HepG2 (cell line): ENCODE data around the gene VSIR. TPM values are rescaled to one million over a fixed set of nuclear protein-coding genes. Genes with fewer than 3 reads are reported as not detected.

Source experiments
- ATF5 ChIP-seq: sonication (generic); formaldehyde crosslinking; IDR thresholded peaks from 2 replicates; pipeline ENCODE4 v1.4.0; 2020; ENCODE audit warnings: mild to moderate bottlenecking, low read depth, missing genetic modification reagents
- ERF ChIP-seq: IDR thresholded peaks from 2 replicates; pipeline ENCODE4 v1.6.1; 2018; ENCODE audit warnings: missing biosample characterization, missing genetic modification reagents
- FOXP1 ChIP-seq, 2 experiments: fragments of 450-650 bp in 1 of 2; IDR thresholded peaks; 2 replicates each; pipeline ENCODE4 v1.6.1; 2017 to 2018; ENCODE audit warnings: antibody characterized with exemption in 1 of 2
- HOXA7 ChIP-seq: sonication (generic); formaldehyde crosslinking; IDR thresholded peaks from 2 replicates; pipeline ENCODE4 v1.8.1; 2022; ENCODE audit warnings: mild to moderate bottlenecking, missing genetic modification reagents, moderate library complexity
- JUNB ChIP-seq: sonication (generic); formaldehyde crosslinking; IDR thresholded peaks from 2 replicates; pipeline ENCODE4 v1.8.0; 2022; ENCODE audit warnings: missing genetic modification reagents, mild to moderate bottlenecking, borderline replicate concordance
- JUND ChIP-seq: sonication (generic); formaldehyde crosslinking; IDR thresholded peaks from 2 replicates; pipeline ENCODE4 v1.8.0; 2022; ENCODE audit warnings: mild to moderate bottlenecking, missing genetic modification reagents
- MAFG ChIP-seq: sonication (generic); formaldehyde crosslinking; IDR thresholded peaks from 2 replicates; pipeline ENCODE4 v1.5.1; 2020; ENCODE audit warnings: mild to moderate bottlenecking, missing genetic modification reagents
- MIER2 ChIP-seq: IDR thresholded peaks from 2 replicates; pipeline ENCODE4 v1.6.1; 2016; ENCODE audit warnings: missing biosample characterization, missing genetic modification reagents
- MLXIP ChIP-seq: sonication (generic); formaldehyde crosslinking; IDR thresholded peaks from 2 replicates; pipeline ENCODE4 v1.9.0; 2021; ENCODE audit warnings: missing genetic modification reagents, borderline replicate concordance
- NFAT5 ChIP-seq: sonication (generic); formaldehyde crosslinking; IDR thresholded peaks from 2 replicates; pipeline ENCODE4 v1.4.0; 2020; ENCODE audit warnings: missing genetic modification reagents
- PHF21A ChIP-seq: sonication (generic); formaldehyde crosslinking; IDR thresholded peaks from 2 replicates; pipeline ENCODE4 v1.5.0; 2020; ENCODE audit warnings: mild to moderate bottlenecking, missing genetic modification reagents
- POLR2G ChIP-seq: fragments of 200-400 bp; formaldehyde crosslinking; IDR thresholded peaks from 2 replicates; pipeline ENCODE4 v1.6.1; 2018; ENCODE audit warnings: mild to moderate bottlenecking, low read depth, low read length, moderate library complexity
- TRIM24 ChIP-seq: sonication (generic); formaldehyde crosslinking; IDR thresholded peaks from 2 replicates; pipeline ENCODE4 v1.8.0; 2022; ENCODE audit warnings: mild to moderate bottlenecking, missing genetic modification reagents
- ZNF224 ChIP-seq: sonication (generic); formaldehyde crosslinking; IDR thresholded peaks from 2 replicates; pipeline ENCODE4 v1.5.0; 2020; ENCODE audit warnings: mild to moderate bottlenecking, missing genetic modification reagents
- ZNF543 ChIP-seq: sonication (generic); formaldehyde crosslinking; IDR thresholded peaks from 2 replicates; pipeline ENCODE4 v1.4.0; 2020; ENCODE audit warnings: mild to moderate bottlenecking, missing genetic modification reagents
- ZNF652 ChIP-seq: IDR thresholded peaks from 2 replicates; pipeline ENCODE4 v1.6.1; 2016; ENCODE audit warnings: low read depth, borderline replicate concordance
- ZNF724P ChIP-seq: sonication (generic); formaldehyde crosslinking; IDR thresholded peaks from 2 replicates; pipeline ENCODE4 v1.8.0; 2022; ENCODE audit warnings: missing genetic modification reagents, borderline replicate concordance
- polyA plus RNA-seq, 8 experiments: library from polyadenylated mRNA; depleted of rRNA in 3 of 8; stranded (reverse) in 7 of 8; unstranded in 1 of 8; fragments of >200 nt; fragmentation: Illumina TruSeq in 4 of 8; extraction: Trizol in 4 of 8; gene quantifications; 2 replicates each; pipeline versions ENCODE4 v1.2.1 to v1.2.3, GENCODE V29; 2011 to 2016; ENCODE audit warnings: low read depth in 4 of 8, missing spikeins in 1 of 8, mixed read lengths in 1 of 8; ENCODE audit not compliant: insufficient read depth in 1 of 8
- total RNA-seq, 5 experiments: library from RNA; depleted of rRNA; stranded (reverse); fragments of >200 nt; fragmentation: Illumina TruSeq; extraction: Trizol; gene quantifications; 2 replicates each; pipeline ENCODE4 v1.2.3, GENCODE V29; 2016; ENCODE audit warnings: low read depth in 1 of 5
- TF ChIP-seq, protein P1 (sequence below): sonication (generic); formaldehyde crosslinking; IDR thresholded peaks from 2 replicates; pipeline ENCODE4 v1.4.0; 2020; ENCODE audit warnings: missing genetic modification reagents, borderline replicate concordance

VSIR gene
- total and polyA plus RNA-seq, 2 of the 13 experiments (the other 11 are each of a cell fraction or from before 2014, with no cell fraction given) = 0.44 to 3.2 TPM

DNA sequence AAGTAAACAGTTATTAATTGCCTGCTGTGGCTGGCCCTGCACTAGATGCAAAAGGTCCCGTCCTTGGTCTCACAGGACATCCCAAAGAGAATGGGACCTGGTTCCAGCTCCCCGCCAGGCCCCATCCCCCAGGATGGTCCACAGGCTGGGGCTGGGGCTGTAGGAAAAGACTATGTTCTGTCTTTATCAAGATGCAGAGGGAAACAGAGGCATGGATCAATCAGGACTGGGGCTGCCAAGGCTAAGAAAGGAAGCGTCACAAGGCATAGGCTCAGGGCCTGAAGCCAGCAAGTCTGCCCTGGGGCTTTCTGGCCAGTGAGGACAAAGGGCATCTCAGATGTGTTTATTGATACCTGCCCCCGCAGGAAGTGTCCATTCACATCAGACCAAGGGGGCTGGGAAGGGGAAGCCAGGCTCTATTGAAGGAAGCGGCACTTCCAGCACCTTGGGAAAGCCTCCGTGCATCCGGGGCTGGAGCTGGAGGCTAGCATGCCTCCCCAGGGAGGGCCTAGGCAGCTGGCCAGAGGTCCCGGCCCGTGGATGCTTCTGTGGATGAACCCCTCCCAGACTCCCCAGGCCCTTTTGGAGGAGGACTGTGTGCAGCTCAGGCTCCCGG, 5.8 kb downstream of the VSIR start (continued):
- TF ChIP-seq ZNF224 (CRISPR knock-in tag) = 0 out of 2 replicates have a peak, but pooled peaks have one; percentile 6
- TF ChIP-seq ZNF652 (CRISPR knock-in tag) = no peak
- no peak for TF ChIP-seq JUNB (CRISPR knock-in tag)
- no peak for TF ChIP-seq POLR2G
- TF ChIP-seq FOXP1 (IDR thresholded peaks at IDR 0.05) = no peak
- peak; percentile 15; the same call in 1 of the 2 replicates for TF ChIP-seq FOXP1 (CRISPR knock-in tag; IDR thresholded peaks at IDR 0.05)
- TF ChIP-seq TRIM24 (CRISPR knock-in tag) = no peak
- no peak for TF ChIP-seq MLXIP (CRISPR knock-in tag)
- TF ChIP-seq, protein P1, sequence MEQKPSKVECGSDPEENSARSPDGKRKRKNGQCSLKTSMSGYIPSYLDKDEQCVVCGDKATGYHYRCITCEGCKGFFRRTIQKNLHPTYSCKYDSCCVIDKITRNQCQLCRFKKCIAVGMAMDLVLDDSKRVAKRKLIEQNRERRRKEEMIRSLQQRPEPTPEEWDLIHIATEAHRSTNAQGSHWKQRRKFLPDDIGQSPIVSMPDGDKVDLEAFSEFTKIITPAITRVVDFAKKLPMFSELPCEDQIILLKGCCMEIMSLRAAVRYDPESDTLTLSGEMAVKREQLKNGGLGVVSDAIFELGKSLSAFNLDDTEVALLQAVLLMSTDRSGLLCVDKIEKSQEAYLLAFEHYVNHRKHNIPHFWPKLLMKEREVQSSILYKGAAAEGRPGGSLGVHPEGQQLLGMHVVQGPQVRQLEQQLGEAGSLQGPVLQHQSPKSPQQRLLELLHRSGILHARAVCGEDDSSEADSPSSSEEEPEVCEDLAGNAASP = no peak
- TF ChIP-seq NFAT5 (CRISPR knock-in tag) = no peak
- TF ChIP-seq ATF5 = no peak
- TF ChIP-seq MIER2 = no peak
- no peak for TF ChIP-seq ZNF724P
- no peak for TF ChIP-seq HOXA7 (CRISPR knock-in tag)
- no peak for TF ChIP-seq ZNF543 (CRISPR knock-in tag)
- peak; percentile 44; the same call in 1 of the 2 replicates for TF ChIP-seq PHF21A (CRISPR knock-in tag)
- 0 out of 2 replicates have a peak, but pooled peaks have one; percentile 5 for TF ChIP-seq ERF
- TF ChIP-seq MAFG (CRISPR knock-in tag) = no peak
- no peak for TF ChIP-seq JUND
